ENCODE measurements around the gene CD9.
"Not testable (repeated sequence)": the region's sequence is repeated elsewhere in the genome, so short reads cannot be mapped to it uniquely, and the experiment has no call there.

Gene CD9

DNA sequence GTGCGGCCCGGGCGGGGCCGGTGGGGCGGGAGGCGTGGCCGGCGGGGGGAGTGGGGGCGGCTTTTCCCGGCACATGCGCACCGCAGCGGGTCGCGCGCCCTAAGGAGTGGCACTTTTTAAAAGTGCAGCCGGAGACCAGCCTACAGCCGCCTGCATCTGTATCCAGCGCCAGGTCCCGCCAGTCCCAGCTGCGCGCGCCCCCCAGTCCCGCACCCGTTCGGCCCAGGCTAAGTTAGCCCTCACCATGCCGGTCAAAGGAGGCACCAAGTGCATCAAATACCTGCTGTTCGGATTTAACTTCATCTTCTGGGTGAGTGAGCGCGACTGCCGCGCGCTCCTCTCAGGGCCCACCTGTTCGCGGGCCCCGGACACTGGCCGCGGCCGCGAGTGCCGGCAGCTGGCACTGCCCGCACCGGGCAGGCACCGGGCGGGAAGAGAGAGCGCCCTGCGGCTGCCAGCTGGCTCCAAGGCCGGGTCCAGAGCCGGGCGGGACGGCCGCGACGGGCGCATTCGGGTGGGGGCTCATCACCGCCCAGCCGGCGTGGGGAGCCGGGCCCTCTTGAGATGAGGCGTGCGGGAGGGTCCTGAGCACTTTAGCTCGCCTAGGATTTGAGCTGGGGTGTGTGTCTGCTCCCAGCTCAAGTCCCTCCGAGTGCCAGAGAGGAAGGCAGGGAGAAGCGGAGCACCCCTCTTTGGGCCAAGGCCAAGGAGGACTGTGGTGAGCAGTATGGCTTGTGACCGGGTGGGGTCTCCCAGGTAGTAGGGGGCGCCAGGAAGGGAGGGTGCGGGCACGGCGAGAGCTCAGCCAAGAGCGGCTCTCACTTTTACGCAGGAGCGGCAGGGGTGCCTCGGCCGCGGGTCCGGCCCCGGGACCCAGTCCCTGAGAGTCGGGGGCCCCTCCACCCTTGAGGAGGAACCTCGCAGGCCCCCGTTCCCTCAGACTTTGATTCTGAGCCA, at the start of gene CD9:
CD9 (plus strand) TSS at position 145 of the 957 bp plus-strand sequence; CDS start at position 245, 100 bp downstream.
- DNase-seq, result no peak

DNA sequence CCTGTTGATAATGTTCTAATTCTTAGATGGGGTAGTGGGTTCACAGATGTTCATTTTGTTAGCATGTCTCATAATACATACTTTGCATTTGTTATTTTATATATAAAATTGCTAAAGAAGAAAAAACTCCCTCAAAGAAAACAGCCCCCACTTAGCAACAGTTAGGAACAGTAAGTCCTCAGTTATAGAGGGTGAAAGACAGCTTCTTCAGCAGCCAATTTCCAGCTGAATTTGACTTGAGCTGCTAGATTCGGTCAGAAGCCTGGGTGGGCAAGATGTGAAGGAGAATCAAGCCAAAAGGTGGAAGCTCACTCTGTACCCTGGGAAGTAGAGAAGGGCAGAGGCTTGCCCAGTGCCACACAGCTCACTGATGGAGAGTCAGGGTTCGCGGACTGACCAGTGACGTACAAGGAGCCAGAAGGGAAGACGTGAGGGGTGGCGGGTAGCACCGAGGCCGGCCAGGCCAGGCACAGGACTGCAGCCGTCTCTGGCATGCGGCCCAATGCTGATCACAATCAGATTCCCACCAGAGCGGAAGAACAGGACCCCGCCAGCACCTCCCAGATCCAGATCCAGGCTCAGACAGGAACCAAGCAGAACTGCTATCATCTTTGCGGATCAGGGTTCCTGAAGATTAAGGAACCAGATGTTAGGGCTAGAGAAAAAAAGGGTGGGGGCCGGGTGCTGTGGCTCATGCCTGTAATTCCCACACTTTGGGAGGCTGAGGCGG, 45.3 kb upstream of the CD9 start:
- no peak for DNase-seq

DNA sequence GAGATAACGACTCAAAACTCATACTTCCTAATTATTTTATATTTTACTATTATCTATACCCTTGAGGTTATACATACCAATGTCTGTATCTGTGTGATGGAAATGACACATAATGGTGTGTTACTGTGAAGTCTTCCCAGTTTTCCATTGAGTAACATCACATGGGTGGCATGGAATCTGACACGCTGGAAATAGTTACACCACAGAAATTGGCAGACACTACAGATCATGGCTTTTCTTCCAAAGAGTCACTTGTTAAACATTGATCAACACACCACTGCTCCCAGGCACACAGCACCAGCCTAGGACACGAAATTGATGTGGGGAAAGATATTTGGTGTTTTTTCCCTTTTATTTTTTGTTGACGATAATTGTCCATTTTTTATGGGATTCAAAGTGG, 42.7 kb upstream of the CD9 start:
- DNase-seq, result no peak

DNA sequence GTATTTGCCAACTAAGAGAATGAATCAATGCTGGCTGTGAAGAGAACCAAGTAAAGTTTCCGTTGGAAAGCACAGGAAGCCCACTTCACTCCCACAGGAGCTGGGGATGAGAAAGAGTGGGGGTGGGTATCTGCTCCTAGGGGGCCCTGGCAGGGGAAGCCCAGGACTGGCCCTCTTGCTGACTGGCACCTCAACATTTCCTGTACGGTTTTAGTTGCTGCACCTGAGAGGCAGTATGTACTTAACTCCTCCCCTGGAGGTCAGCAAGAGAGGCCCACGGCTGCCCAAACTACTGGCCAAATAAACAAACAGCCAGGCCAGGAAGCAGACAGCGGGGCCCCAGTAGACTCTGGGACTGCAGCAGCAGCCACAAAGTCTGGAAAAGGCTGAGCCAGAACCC, 41.9 kb upstream of the CD9 start:
- DNase-seq, result no peak

DNA sequence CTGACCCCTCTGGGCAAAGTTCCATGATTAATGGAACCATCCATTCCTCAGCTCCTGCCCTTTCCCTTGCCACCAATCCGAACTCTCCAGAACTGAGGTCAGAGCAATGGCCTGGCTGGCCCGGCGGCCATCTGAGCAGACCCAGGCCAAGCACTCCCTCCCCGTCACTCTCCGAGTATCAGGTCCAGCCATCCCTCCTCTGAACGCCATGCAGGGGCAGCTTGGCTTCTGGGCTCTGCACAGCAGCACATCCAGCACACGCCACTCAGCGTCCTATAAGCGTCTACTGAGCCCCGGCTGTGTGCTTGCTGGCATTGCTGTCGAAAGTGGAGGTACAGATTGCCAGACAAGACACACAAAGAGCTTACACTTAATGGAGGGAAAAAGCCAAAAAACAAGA, 41.5 kb upstream of the CD9 start:
- no peak for DNase-seq

- DNase-seq, result not testable (repeated sequence)
Measured at GRCh38 chr12:6159166-6160011, 40.8 kb upstream of the CD9 start.

- DNase-seq, result not testable (repeated sequence)
Measured at GRCh38 chr12:6160049-6160649, 40.1 kb upstream of the CD9 start.

GRCh38 chr12:6161124-6161882, 38.9 kb upstream of the CD9 start:
- no peak for DNase-seq

DNA sequence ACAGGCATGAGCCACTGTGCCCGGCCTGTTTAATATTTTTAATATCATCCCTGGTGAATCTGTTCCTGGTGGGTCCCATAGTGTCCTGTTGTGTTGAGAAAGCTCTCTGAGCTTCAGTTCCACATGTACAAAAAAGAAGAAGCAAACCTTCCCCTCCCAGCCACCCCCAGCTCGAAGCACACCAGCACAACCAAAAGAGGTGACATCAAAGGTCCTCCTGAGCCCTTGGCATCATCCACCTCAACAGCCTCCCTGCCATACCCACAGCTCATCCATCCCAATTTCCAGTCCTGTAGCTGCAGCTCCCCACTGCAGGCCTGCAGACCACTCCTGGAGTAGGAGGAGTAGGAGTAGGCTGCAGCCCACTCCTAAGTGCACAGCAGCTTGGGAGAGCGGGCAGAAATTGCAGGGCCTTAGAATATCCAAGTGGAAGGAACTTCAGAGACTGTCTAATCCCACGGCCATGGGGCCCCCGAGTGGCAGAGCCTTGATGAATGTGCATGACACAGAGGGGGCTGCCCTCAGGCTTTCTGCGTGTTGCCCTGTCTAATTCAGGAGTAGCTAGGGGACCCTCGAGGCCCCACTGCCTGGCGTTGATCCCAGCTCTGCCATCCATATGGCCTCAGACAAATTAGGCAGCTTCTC, 36.7 kb upstream of the CD9 start:
- DNase-seq, result no peak

- no peak for DNase-seq
Measured at GRCh38 chr12:6165395-6165794, 34.8 kb upstream of the CD9 start.

DNA sequence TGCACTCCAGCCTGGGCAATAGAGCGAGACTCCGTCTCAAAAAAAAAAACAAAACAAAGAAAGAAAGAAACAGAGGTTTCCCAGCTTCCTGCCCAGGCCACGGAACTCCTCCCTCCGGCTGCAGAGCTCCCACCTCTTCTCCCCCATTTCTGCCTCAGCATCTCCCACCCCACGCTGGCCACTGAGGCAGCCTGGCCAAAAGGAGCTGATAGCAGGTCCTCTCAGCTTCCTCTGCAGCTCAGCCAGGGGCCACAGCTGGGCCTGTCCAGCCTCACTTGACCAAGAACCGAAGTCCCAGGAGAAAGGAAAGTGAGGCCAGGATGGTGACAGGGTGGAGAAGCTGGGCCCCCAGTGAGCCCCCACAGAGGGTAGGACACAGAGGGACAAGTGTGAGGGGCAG, 33.4 kb upstream of the CD9 start:
- DNase-seq, result no peak

- DNase-seq, result peak; percentile 93
Measured at GRCh38 chr12:6167327-6168280, 32.6 kb upstream of the CD9 start.

DNA sequence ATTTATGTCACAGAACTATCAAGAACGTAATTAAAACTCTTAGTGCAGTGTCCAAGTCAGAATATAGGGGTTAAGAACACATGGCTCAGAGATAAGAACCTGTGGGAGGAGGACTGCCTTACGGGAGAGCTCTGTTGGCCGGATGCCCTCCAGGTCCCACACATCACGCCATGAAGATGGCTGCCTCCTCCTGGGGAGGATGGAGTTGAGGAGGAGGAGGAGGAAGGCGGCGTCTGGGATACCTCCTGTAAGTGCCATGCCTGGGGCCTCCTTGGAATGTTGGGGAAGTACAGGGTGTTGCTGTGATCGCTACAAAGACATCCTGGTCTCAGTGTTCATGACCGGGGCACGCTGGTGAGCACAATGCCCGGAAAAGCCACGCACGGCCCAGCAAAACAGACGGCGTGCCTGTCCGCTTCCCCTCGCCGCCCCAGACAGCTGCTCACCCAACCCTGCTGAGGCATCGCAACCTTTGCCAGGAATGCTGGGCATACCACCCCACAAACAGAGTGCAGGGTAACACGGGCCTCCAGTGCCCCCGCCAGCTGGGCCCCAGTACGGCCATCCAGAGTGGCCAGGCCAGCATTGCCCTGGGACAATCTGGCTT, 28.7 kb upstream of the CD9 start:
- no peak for DNase-seq

- no peak for DNase-seq
Measured at GRCh38 chr12:6172086-6172485, 28.1 kb upstream of the CD9 start.

- no peak for DNase-seq
Measured at GRCh38 chr12:6172862-6173261, 27.3 kb upstream of the CD9 start.

DNA sequence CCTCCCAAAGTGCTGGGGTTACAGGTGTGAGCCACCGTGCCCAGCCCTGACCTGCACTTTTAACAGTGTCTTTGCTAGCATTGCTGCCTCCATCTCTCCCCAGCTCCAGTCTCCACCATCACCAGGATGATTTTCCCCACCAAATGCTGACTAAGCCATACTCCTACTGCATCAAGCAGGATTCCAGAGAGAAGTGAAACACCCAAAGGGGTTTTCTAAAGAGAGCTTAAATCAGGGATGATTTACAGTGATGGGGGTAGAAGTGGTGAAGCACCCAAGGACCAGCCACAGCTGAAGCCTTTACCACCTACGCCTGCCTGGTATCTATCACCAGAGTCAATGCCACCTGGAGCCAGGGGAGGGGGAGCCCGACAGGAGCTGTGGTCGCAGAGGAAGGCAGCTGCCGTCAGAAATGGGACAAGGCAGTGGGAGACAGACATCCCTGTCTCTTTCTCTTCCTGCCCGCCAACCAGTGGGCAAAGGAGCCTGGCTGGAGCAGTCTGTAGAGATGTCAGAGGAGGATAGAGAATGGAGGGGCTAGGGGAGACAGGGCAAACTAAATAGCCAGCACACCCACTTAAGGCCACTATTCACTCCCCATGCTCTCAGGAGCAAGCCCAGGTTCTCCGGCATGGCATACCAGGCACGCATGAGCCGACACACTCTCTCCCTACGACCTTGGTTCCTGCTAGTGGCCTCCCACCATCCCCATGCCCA, 22.4 kb upstream of the CD9 start:
- DNase-seq, result no peak

DNA sequence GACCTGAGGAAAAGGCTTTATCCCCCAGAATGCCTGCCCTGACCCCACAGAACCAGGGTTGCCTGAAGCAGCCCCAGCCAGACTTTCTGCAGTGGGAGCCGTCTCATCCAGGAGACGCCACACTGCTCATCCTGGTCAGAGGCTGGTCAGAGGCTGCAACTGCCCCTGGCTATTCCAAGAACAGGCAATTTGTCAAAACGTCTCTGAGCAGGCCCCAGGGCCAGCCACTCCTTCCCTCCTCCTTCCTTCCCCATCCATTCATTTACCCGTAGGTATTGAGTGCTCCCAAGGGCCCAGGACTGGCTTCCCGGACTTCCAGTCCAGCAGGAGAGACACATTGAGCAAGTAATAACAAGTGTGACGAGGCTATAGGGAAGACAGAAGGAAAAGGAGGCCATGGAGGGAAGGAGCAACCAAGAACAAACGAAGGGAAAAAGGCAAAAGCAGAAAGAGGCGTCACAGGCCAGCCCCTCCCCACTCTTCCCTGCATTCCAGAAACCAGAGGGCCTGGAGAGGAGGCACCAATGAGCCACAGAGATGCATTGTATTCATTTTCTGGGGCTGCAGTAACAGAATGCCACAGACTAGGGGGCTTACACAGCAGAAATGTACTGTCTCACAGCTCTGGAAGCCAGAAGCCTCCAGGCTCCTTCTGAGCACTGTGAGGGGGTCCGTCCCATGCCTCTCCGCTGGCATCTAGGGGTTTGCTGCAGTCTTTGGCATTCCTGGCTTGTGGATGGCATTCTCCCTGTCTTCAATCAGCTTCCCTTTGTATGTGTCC, 21.0 kb upstream of the CD9 start:
- DNase-seq, result no peak

All from SIG-M5 (cell line).